LNCaP clone FGC (cell line): Measurements from ENCODE around the gene SPINT1.

Experiments
- DNase-seq: peaks from one replicate; pipeline ENCODE4 v3.0.0-alpha.2; 2011; ENCODE audit warnings: low read depth
- H3K4me3 ChIP-seq: 2 replicates; pipeline ENCODE4 v1.5.1; 2011; ENCODE audit warnings: mild to moderate bottlenecking, low read depth, low read length, control low read depth
- CTCF ChIP-seq: IDR thresholded peaks from 2 replicates; pipeline ENCODE4 v1.5.1; 2012; ENCODE audit warnings: mild to moderate bottlenecking; ENCODE audit not compliant: control insufficient read depth, insufficient read depth; ENCODE audit errors: extremely low read depth

Gene SPINT1

GRCh38 chr15:40807028-40807887 lies 36.6 kb upstream of the SPINT1 start, which contains the start of the genes DNAJC17 and ZFYVE19:
Gene DNAJC17 (minus strand): TSS chr15:40807473. CDS start chr15:40807446, 27 bp downstream.
Gene ZFYVE19 (plus strand): TSS chr15:40807089. CDS start chr15:40807590, 501 bp downstream.
- TF ChIP-seq CTCF = no peak
- DNase-seq = peak; percentile 96
- peak within 1 kb of the TSS; percentile 67 for H3K4me3 ChIP-seq

- DNase-seq = no peak
Measured at GRCh38 chr15:40807888-40808461, 35.9 kb upstream of the SPINT1 start.

GRCh38 chr15:40808861-40809450 lies 34.9 kb upstream of the SPINT1 start:
- no peak overlapping the region for H3K4me3 ChIP-seq
- TF ChIP-seq CTCF = no peak
- no peak for DNase-seq

More at GRCh38 chr15:40807888-40808461, 35.9 kb upstream of the SPINT1 start:
- TF ChIP-seq CTCF = no peak
- peak overlapping the region; percentile 67 for H3K4me3 ChIP-seq

- DNase-seq = no peak
- H3K4me3 ChIP-seq = no peak overlapping the region
- TF ChIP-seq CTCF = no peak
Measured at GRCh38 chr15:40812721-40813425, 31.0 kb upstream of the SPINT1 start.

GRCh38 chr15:40815042-40815698 lies 28.7 kb upstream of the SPINT1 start:
- no peak for TF ChIP-seq CTCF
- no peak overlapping the region for H3K4me3 ChIP-seq
- DNase-seq = no peak

GRCh38 chr15:40819048-40819447 lies 24.8 kb upstream of the SPINT1 start:
- DNase-seq = no peak
- H3K4me3 ChIP-seq = no peak overlapping the region
- TF ChIP-seq CTCF = no peak
